Hepatocyte (in vitro differentiated cells): ENCODE data around the gene CHD5.

Experiments used
- CTCF ChIP-seq: fragments of 200-600 bp; sonication (generic); IDR thresholded peaks from 2 replicates; pipeline ENCODE4 v1.5.1; 2016; ENCODE audit warnings: antibody characterized with exemption, mild to moderate bottlenecking; ENCODE audit not compliant: poor library complexity
- EZH2 ChIP-seq: fragments of 200-600 bp; sonication (generic); IDR thresholded peaks from 2 replicates; pipeline ENCODE4 v1.6.1; 2016; ENCODE audit warnings: antibody characterized with exemption, mild to moderate bottlenecking, borderline replicate concordance
- EZH2phosphoT487 ChIP-seq: fragments of 200-600 bp; sonication (generic); IDR thresholded peaks from one replicate; pipeline ENCODE4 v1.6.1; 2018; ENCODE audit warnings: antibody characterized with exemption, mild to moderate bottlenecking, low read depth, moderate library complexity; ENCODE audit not compliant: unreplicated experiment, severe bottlenecking

DNA sequence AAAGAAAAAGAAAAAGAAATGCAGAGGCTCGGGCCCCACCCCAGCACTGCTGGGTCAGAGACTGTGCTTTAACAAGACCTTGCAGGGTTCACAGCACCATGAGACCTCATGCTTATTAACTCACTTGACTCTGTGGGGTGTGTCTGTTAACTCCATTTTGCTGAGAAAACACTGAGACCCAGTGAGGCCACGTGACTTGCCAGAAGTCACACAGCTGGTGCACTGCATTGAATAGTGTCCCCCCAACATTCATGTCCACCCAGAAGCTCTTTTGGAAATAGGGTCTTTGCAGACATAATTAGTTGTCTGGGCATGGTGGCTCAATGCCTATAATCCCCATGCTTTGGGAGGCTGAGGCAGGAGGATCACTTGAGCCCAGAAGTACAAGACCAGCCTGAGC lies 39.7 kb downstream of the CHD5 start:
- TF ChIP-seq CTCF (no peak), EZH2 (no peak), EZH2phosphoT487 (no peak)
